AG09309 (cell line): ENCODE results near the gene RALGPS1.
A peak's percentile ranks its signal among the peaks of the same experiment; 100 is the strongest.

Source experiments
- DNase-seq: peaks from one replicate; pipeline ENCODE4 v3.0.0-alpha.2; 2010; ENCODE audit warnings: low read depth
- H3K4me3 ChIP-seq: 2 replicates; pipeline ENCODE4 v1.5.1; 2011; ENCODE audit warnings: mild to moderate bottlenecking, low read depth, low read length, moderate library complexity; ENCODE audit not compliant: control insufficient read depth
- CTCF ChIP-seq: IDR thresholded peaks from 2 replicates; pipeline ENCODE4 v1.5.1; 2011; ENCODE audit warnings: mild to moderate bottlenecking, low read depth, low read length, inconsistent platforms; ENCODE audit not compliant: insufficient read depth, control insufficient read depth; ENCODE audit errors: missing control alignments

Gene RALGPS1

GRCh38 chr9:126959336-126959735, 44.8 kb downstream of the RALGPS1 start:
- TF ChIP-seq CTCF, result no peak
- no peak overlapping the region for H3K4me3 ChIP-seq
- DNase-seq, result no peak

- H3K4me3 ChIP-seq, result no peak overlapping the region
- no peak for DNase-seq
- no peak for TF ChIP-seq CTCF
Measured at GRCh38 chr9:126959917-126960316, 45.3 kb downstream of the RALGPS1 start.

- DNase-seq, result no peak
- TF ChIP-seq CTCF, result no peak
- no peak overlapping the region for H3K4me3 ChIP-seq
Measured at GRCh38 chr9:126962336-126962735, 47.8 kb downstream of the RALGPS1 start.

GRCh38 chr9:126965077-126965476, 50.5 kb downstream of the RALGPS1 start:
- DNase-seq, result no peak
- TF ChIP-seq CTCF, result no peak
- no peak overlapping the region for H3K4me3 ChIP-seq

- TF ChIP-seq CTCF, result peak; percentile 97
- H3K4me3 ChIP-seq, result no peak overlapping the region
- DNase-seq, result no peak
Measured at GRCh38 chr9:126965541-126966428, 51.2 kb downstream of the RALGPS1 start.

GRCh38 chr9:126971261-126971660, 56.7 kb downstream of the RALGPS1 start:
- no peak for TF ChIP-seq CTCF
- DNase-seq, result no peak
- H3K4me3 ChIP-seq, result no peak overlapping the region
